ENCODE data around the gene RBM17.

DNA sequence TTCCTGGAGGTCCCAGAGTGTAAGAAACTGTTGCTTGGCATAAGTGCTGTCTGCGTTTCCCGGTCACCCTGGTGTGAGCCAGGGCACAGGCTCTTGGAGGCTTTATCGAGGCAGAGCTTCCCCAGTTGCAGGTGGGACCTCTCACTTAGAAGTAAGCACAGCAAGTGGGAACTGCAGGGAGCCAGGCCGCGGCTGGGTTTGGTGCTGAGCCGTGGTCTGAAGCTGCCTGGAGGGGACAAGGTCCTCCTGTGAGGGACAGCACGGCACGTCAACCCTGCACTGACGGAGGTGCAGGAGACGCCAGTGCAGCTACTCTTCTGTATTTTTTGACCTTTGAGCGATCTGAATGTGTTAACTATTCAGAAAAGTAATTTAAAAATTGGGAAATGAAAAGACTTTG is 58.1 kb downstream of the RBM17 start:
- TF ChIP-seq, protein P1, sequence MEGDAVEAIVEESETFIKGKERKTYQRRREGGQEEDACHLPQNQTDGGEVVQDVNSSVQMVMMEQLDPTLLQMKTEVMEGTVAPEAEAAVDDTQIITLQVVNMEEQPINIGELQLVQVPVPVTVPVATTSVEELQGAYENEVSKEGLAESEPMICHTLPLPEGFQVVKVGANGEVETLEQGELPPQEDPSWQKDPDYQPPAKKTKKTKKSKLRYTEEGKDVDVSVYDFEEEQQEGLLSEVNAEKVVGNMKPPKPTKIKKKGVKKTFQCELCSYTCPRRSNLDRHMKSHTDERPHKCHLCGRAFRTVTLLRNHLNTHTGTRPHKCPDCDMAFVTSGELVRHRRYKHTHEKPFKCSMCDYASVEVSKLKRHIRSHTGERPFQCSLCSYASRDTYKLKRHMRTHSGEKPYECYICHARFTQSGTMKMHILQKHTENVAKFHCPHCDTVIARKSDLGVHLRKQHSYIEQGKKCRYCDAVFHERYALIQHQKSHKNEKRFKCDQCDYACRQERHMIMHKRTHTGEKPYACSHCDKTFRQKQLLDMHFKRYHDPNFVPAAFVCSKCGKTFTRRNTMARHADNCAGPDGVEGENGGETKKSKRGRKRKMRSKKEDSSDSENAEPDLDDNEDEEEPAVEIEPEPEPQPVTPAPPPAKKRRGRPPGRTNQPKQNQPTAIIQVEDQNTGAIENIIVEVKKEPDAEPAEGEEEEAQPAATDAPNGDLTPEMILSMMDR (IDR thresholded peaks at IDR 0.05), result no peak
- no peak for TF ChIP-seq POLR2A (IDR thresholded peaks at IDR 0.05)

Data from thyroid gland (tissue), 4 donors.